SK-N-SH treated with all-trans-retinoic acid at 6 μM for 48 hours (cell line): Measurements from ENCODE around the gene IQSEC1.

Source experiments
- ATAC-seq: fragments of 200-7000 bp; cut with Tn5 transposase; 3 replicates; pipeline ENCODE4 v1.9.1; 2020; ENCODE audit warnings: mild to moderate bottlenecking, moderate library complexity
- CREB5 ChIP-seq: fragments of 250-450 bp; sonication (Bioruptor Pico); IDR thresholded peaks from 2 replicates; pipeline ENCODE4 v1.5.1; 2020; ENCODE audit warnings: low read depth, mild to moderate bottlenecking, moderate library complexity
- CSDC2 ChIP-seq: fragments of 250-450 bp; sonication (Bioruptor Pico); IDR thresholded peaks from 2 replicates; pipeline ENCODE4 v1.5.0; 2020; ENCODE audit warnings: mild to moderate bottlenecking, moderate library complexity
- GLIS3 ChIP-seq: fragments of 250-450 bp; sonication (Bioruptor Pico); IDR thresholded peaks from 2 replicates; pipeline ENCODE4 v1.5.0; 2020; ENCODE audit warnings: mild to moderate bottlenecking, moderate library complexity
- ISL1 ChIP-seq: fragments of 250-450 bp; sonication (Bioruptor Pico); IDR thresholded peaks from 2 replicates; pipeline ENCODE4 v2.1.2; 2022; ENCODE audit warnings: mild to moderate bottlenecking, moderate library complexity
- OSR1 ChIP-seq: fragments of 250-450 bp; sonication (Bioruptor Pico); IDR thresholded peaks from 2 replicates; pipeline ENCODE4 v1.8.0; 2022; ENCODE audit warnings: moderate library complexity, mild to moderate bottlenecking, inconsistent platforms
- POU6F1 ChIP-seq: fragments of 250-450 bp; sonication (Bioruptor Pico); IDR thresholded peaks from 2 replicates; pipeline ENCODE4 v1.8.0; 2021; ENCODE audit warnings: low read depth, mild to moderate bottlenecking, moderate library complexity, borderline replicate concordance
- PPARA ChIP-seq: fragments of 250-450 bp; sonication (Bioruptor Pico); IDR thresholded peaks from 2 replicates; pipeline ENCODE4 v1.5.0; 2020; ENCODE audit warnings: mild to moderate bottlenecking, borderline replicate concordance
- RARB ChIP-seq: fragments of 250-450 bp; sonication (Bioruptor Pico); IDR thresholded peaks from 2 replicates; pipeline ENCODE4 v1.8.0; 2021; ENCODE audit warnings: mild to moderate bottlenecking, moderate library complexity
- TCF4 ChIP-seq: fragments of 250-450 bp; sonication (Bioruptor Pico); IDR thresholded peaks from 2 replicates; pipeline ENCODE4 v1.8.0; 2021; ENCODE audit warnings: mild to moderate bottlenecking, moderate library complexity, borderline replicate concordance
- ZC3H10 ChIP-seq: fragments of 250-450 bp; sonication (Bioruptor Pico); IDR thresholded peaks from 2 replicates; pipeline ENCODE4 v1.5.1; 2021; ENCODE audit warnings: mild to moderate bottlenecking, moderate library complexity
- ZFP3 ChIP-seq: fragments of 250-450 bp; sonication (Bioruptor Pico); IDR thresholded peaks from 2 replicates; pipeline ENCODE4 v1.5.0; 2020; ENCODE audit warnings: mild to moderate bottlenecking, moderate library complexity
- ZFP30 ChIP-seq: fragments of 450-650 bp; formaldehyde crosslinking; IDR thresholded peaks from 2 replicates; pipeline ENCODE4 v1.5.0; 2022; ENCODE audit warnings: mild to moderate bottlenecking, moderate library complexity
- ZNF565 ChIP-seq: fragments of 450-650 bp; formaldehyde crosslinking; conservative IDR thresholded peaks from 2 replicates; pipeline ENCODE4 v1.5.0; 2020; ENCODE audit warnings: low read depth, mild to moderate bottlenecking, moderate library complexity
- ZNF8 ChIP-seq: fragments of 450-650 bp; formaldehyde crosslinking; IDR thresholded peaks from 2 replicates; pipeline ENCODE4 v1.5.0; 2020; ENCODE audit warnings: mild to moderate bottlenecking, moderate library complexity
- TF ChIP-seq, protein P1 (sequence below): fragments of 250-450 bp; sonication (Bioruptor Pico); IDR thresholded peaks from 2 replicates; pipeline ENCODE4 v1.5.0; 2020; ENCODE audit warnings: mild to moderate bottlenecking, moderate library complexity
- TF ChIP-seq, protein P2 (sequence below): fragments of 250-450 bp; sonication (Bioruptor Pico); IDR thresholded peaks from 2 replicates; pipeline ENCODE4 v1.5.1; 2021; ENCODE audit warnings: mild to moderate bottlenecking, moderate library complexity
- TF ChIP-seq, protein P3 (sequence below): fragments of 250-450 bp; sonication (Bioruptor Pico); IDR thresholded peaks from 2 replicates; pipeline ENCODE4 v1.8.0; 2020; ENCODE audit warnings: mild to moderate bottlenecking, moderate library complexity, borderline replicate concordance

Gene IQSEC1

DNA sequence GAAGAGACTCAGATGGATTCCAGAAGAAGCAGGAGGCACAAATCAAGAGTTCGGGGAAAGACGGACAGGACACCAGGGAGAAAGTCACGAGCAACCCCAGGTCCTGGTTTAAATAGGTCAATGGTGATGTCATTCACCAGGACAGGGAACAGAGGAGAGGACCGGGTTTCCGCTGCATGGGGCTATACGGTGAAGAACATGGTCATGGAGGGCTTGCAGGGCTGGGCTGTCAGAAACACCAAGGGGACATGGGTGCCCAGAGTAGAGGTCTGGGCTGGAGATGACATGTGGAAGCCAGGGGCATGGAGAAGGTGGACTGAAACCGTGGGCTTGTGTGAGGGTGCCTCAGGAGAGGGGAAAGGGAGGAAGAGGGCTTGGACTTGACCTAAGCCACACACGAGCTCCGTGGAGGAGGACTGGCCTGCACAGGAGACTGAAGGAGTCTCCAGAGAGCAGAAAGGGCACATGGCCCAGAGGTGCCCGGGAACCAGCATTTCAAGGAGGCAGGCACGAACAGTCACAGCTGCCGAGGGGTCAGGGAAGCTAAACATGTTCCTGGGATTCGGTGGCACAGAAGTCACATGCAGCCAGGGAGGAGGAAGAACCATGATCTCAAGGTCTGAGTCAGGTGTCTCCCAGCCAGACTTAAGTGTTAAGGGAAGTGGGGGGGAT lies 177.7 kb downstream of the IQSEC1 start:
- ATAC-seq: 0 out of 3 replicates have a peak, but pooled peaks have one; percentile 6
- no peak for TF ChIP-seq GLIS3 (CRISPR knock-in tag)
- TF ChIP-seq ZFP30: no peak
- TF ChIP-seq CSDC2 (CRISPR knock-in tag): no peak
- TF ChIP-seq ISL1: no peak
- TF ChIP-seq, protein P1, sequence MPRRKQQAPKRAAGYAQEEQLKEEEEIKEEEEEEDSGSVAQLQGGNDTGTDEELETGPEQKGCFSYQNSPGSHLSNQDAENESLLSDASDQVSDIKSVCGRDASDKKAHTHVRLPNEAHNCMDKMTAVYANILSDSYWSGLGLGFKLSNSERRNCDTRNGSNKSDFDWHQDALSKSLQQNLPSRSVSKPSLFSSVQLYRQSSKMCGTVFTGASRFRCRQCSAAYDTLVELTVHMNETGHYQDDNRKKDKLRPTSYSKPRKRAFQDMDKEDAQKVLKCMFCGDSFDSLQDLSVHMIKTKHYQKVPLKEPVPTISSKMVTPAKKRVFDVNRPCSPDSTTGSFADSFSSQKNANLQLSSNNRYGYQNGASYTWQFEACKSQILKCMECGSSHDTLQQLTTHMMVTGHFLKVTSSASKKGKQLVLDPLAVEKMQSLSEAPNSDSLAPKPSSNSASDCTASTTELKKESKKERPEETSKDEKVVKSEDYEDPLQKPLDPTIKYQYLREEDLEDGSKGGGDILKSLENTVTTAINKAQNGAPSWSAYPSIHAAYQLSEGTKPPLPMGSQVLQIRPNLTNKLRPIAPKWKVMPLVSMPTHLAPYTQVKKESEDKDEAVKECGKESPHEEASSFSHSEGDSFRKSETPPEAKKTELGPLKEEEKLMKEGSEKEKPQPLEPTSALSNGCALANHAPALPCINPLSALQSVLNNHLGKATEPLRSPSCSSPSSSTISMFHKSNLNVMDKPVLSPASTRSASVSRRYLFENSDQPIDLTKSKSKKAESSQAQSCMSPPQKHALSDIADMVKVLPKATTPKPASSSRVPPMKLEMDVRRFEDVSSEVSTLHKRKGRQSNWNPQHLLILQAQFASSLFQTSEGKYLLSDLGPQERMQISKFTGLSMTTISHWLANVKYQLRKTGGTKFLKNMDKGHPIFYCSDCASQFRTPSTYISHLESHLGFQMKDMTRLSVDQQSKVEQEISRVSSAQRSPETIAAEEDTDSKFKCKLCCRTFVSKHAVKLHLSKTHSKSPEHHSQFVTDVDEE (CRISPR knock-in tag): no peak

- TF ChIP-seq RARB (CRISPR knock-in tag): no peak
- TF ChIP-seq, protein P1 (CRISPR knock-in tag): no peak
- TF ChIP-seq TCF4: no peak
- no peak for TF ChIP-seq ZNF565 (CRISPR knock-in tag)
- TF ChIP-seq ISL1: no peak
- no peak for TF ChIP-seq POU6F1 (CRISPR knock-in tag)
- TF ChIP-seq ZC3H10 (CRISPR knock-in tag): no peak
- TF ChIP-seq ZFP30: no peak
- TF ChIP-seq, protein P2, sequence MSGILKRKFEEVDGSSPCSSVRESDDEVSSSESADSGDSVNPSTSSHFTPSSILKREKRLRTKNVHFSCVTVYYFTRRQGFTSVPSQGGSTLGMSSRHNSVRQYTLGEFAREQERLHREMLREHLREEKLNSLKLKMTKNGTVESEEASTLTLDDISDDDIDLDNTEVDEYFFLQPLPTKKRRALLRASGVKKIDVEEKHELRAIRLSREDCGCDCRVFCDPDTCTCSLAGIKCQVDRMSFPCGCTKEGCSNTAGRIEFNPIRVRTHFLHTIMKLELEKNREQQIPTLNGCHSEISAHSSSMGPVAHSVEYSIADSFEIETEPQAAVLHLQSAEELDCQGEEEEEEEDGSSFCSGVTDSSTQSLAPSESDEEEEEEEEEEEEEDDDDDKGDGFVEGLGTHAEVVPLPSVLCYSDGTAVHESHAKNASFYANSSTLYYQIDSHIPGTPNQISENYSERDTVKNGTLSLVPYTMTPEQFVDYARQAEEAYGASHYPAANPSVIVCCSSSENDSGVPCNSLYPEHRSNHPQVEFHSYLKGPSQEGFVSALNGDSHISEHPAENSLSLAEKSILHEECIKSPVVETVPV (CRISPR knock-in tag): no peak
- TF ChIP-seq GLIS3 (CRISPR knock-in tag): no peak
- TF ChIP-seq CREB5 (CRISPR knock-in tag): no peak
- TF ChIP-seq ZFP3 (CRISPR knock-in tag): no peak
- TF ChIP-seq ZNF8 (CRISPR knock-in tag): no peak
- no peak for TF ChIP-seq PPARA
- ATAC-seq: no peak
Measured at GRCh38 chr3:12894629-12895028, 178.6 kb downstream of the IQSEC1 start.

DNA sequence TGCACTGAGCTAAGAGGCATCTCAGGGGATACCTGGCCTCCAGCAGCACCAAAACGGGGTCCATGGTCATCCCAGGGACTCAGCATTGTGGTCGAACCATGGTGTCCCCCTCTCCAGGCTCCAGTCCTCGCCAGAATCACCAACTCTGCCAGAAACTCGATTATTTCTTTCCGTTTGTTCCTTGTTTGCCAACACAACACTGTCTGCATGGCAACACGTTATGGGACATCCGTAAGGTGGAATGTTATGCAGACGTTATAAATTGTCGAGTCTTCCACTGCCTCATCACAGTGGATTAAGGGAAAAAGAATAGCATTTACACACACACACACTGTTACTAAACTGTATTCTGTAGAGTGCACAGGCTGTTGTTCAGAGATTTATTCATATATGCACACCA lies 179.4 kb downstream of the IQSEC1 start:
- no peak for ATAC-seq
- TF ChIP-seq RARB (CRISPR knock-in tag) (no peak), OSR1 (no peak), POU6F1 (CRISPR knock-in tag) (no peak), ZC3H10 (CRISPR knock-in tag) (no peak)
- TF ChIP-seq, protein P3, sequence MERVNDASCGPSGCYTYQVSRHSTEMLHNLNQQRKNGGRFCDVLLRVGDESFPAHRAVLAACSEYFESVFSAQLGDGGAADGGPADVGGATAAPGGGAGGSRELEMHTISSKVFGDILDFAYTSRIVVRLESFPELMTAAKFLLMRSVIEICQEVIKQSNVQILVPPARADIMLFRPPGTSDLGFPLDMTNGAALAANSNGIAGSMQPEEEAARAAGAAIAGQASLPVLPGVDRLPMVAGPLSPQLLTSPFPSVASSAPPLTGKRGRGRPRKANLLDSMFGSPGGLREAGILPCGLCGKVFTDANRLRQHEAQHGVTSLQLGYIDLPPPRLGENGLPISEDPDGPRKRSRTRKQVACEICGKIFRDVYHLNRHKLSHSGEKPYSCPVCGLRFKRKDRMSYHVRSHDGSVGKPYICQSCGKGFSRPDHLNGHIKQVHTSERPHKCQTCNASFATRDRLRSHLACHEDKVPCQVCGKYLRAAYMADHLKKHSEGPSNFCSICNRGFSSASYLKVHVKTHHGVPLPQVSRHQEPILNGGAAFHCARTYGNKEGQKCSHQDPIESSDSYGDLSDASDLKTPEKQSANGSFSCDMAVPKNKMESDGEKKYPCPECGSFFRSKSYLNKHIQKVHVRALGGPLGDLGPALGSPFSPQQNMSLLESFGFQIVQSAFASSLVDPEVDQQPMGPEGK: no peak
